Spinal cord (tissue), 10 donors: Measurements from ENCODE around the gene MAP1B. TPM values are rescaled to one million over a fixed set of nuclear protein-coding genes. Genes with fewer than 3 reads are reported as not detected.

Experiments
- DNase-seq, 6 donors: peaks; one replicate each; pipeline versions ENCODE4 v3.0.0 to v3.0.0-alpha.2; 2013 to 2015; ENCODE audit warnings: low spot score in 6 of 6, low read depth in 4 of 6
- H3K27ac ChIP-seq: one replicate; pipeline ENCODE4 v1.5.1; 2013; ENCODE audit warnings: low read depth, low read length, control low read depth
- H3K27me3 ChIP-seq: one replicate; pipeline ENCODE4 v1.6.1; 2013; ENCODE audit warnings: low read length; ENCODE audit not compliant: control insufficient read depth, insufficient read depth
- H3K36me3 ChIP-seq: one replicate; pipeline ENCODE4 v1.6.1; 2013; ENCODE audit warnings: low read length; ENCODE audit not compliant: control insufficient read depth, insufficient read depth
- H3K4me1 ChIP-seq: one replicate; pipeline ENCODE4 v1.6.1; 2013; ENCODE audit warnings: low read length; ENCODE audit not compliant: control insufficient read depth, insufficient read depth
- H3K4me3 ChIP-seq: one replicate; pipeline ENCODE4 v1.5.1; 2013; ENCODE audit warnings: low read depth, low read length, control low read depth
- H3K9me3 ChIP-seq: one replicate; pipeline ENCODE4 v1.6.1; 2013; ENCODE audit warnings: low read length; ENCODE audit not compliant: control insufficient read depth, insufficient read depth
- WGBS: methylation state at CpG from one replicate; pipeline ENCODE4 v1.1.5; 2013; ENCODE audit warnings: missing lambda C conversion rate; ENCODE audit not compliant: insufficient coverage; 5-methylcytosine and 5-hydroxymethylcytosine counted together
- polyA plus RNA-seq, 2 donors: library from polyadenylated mRNA; unstranded; fragments of 120-200 nt; gene quantifications; one replicate each; pipeline ENCODE4 v1.2.1, GENCODE V29; 2013; ENCODE audit not compliant: insufficient read length in 2 of 2
- total RNA-seq, 2 donors: library from RNA; depleted of rRNA in 1 of 2; stranded (reverse); fragments of 120-200 nt in 1 of 2; fragments of >200 nt in 1 of 2; gene quantifications; one replicate each; pipeline versions ENCODE4 v1.2.3 to v1.2.4, GENCODE V29; 2013 to 2014
- donor health status: healthy.

MAP1B gene
- total and polyA plus RNA-seq, 4 donors, result 200 to 506 (median 407) TPM

- Histone ChIP-seq H3K27me3 (no peaks in the 10 kb centered on the region), H3K9me3 (no peaks in the 10 kb centered on the region), H3K4me1 (no peaks in the 10 kb centered on the region), H3K4me3 (no peak overlapping the region), H3K36me3 (peaks cover 3% of the 10 kb centered on the region), H3K27ac (no peak overlapping the region)
- DNase-seq, result no peak
Measured at GRCh38 chr5:72234265-72234700, 127.0 kb downstream of the MAP1B start.

DNA sequence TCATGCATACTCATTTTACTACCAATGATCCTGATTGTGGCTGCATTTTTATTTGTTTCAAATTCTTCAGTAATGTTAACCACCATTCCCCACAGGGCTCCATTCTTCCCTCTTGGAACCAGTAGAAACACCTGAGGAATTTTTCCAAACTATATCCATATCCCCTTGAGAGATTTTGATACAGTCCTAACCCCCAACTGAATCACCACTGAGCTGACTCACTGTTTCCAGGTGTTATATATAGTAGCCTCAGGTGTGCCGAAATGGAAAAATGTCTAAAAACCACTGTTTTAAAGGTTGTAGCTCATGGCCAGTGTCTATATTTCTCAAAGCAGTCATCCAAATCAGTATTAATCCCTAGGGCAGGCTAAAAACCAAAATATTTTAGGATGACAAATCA is 127.6 kb downstream of the MAP1B start:
- DNase-seq, result no peak
- Histone ChIP-seq H3K27ac (no peak overlapping the region), H3K9me3 (no peaks in the 10 kb centered on the region), H3K27me3 (no peaks in the 10 kb centered on the region), H3K4me3 (no peak overlapping the region), H3K4me1 (no peaks in the 10 kb centered on the region), H3K36me3 (peaks cover 3% of the 10 kb centered on the region)
- WGBS, result no CpG with 5 or more reads among the region's 1 CpG

GRCh38 chr5:72235725-72236124 is 128.4 kb downstream of the MAP1B start:
- Histone ChIP-seq H3K27me3 (no peaks in the 10 kb centered on the region), H3K36me3 (peaks cover 3% of the 10 kb centered on the region), H3K4me1 (no peaks in the 10 kb centered on the region), H3K27ac (no peak overlapping the region), H3K9me3 (no peaks in the 10 kb centered on the region), H3K4me3 (no peak overlapping the region)
- whole genome bisulfite sequencing, result no CpG with 5 or more reads among the region's 1 CpG
- peak in 1 of 6 donors; percentile 10 for DNase-seq

- no CpG with 5 or more reads among the region's 2 CpGs for WGBS
Measured at GRCh38 chr5:72237415-72237814, 130.1 kb downstream of the MAP1B start.

GRCh38 chr5:72237879-72238278 is 130.6 kb downstream of the MAP1B start:
- Histone ChIP-seq H3K4me1 (peaks cover 9% of the 10 kb centered on the region), H3K27ac (no peak overlapping the region), H3K36me3 (peaks cover 3% of the 10 kb centered on the region), H3K4me3 (no peak overlapping the region), H3K9me3 (no peaks in the 10 kb centered on the region), H3K27me3 (no peaks in the 10 kb centered on the region)
- no CpG with 5 or more reads among the region's 3 CpGs for WGBS
- DNase-seq, result no peak

More at GRCh38 chr5:72237415-72237814, 130.1 kb downstream of the MAP1B start:
- H3K4me3 ChIP-seq, result no peak overlapping the region
- no peak for DNase-seq
- H3K4me1 ChIP-seq, result peaks cover 5% of the 10 kb centered on the region
- no peaks in the 10 kb centered on the region for H3K27me3 ChIP-seq
- H3K27ac ChIP-seq, result no peak overlapping the region
- peaks cover 3% of the 10 kb centered on the region for H3K36me3 ChIP-seq
- no peaks in the 10 kb centered on the region for H3K9me3 ChIP-seq

DNA sequence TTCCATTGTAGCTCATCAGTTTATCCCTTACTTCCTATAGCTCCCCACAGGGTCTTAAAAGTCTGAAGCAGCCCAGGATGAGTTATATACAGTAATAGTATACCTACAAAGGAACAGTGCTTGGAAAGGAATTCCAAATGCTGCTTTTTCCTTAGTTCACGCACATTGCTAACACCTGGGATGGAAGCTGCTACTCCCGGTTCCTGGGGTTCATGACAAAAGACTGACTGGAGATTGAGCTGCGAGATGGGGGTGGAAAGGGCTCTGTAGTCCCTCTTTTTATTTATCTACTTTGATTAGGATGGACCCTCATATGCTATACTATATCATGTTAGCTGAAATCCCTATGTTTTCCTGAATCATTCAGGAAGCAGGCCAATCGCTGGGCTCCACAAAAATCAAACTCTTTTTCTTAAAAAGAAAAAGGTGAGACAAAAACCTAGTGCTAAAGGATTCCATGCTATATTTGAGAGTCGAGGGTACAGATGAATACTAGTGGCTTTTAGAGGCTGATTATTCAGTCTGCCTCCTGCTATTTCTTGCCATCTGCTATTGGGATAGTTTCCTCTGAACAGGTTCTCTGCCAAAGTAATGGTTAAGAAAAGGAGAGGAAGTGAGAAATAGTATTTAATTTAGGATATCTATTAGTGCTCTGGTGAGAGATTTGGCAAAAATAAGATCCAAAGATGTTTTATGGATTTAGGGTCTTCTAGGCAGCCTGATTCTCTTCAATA is 131.6 kb downstream of the MAP1B start:
- no CpG with 5 or more reads among the region's 5 CpGs for WGBS
- peak in 1 of 6 donors; percentile 47 for DNase-seq

GRCh38 chr5:72241346-72242003 is 134.2 kb downstream of the MAP1B start:
- no peaks in the 10 kb centered on the region for H3K9me3 ChIP-seq
- H3K27me3 ChIP-seq, result no peaks in the 10 kb centered on the region
- H3K27ac ChIP-seq, result peak overlapping the region; percentile 50
- DNase-seq, result peak in 3 of 6 donors; percentile 44 to 75 (median 72)
- peaks cover 3% of the 10 kb centered on the region for H3K36me3 ChIP-seq
- H3K4me1 ChIP-seq, result peaks cover 10% of the 10 kb centered on the region
- no peak overlapping the region for H3K4me3 ChIP-seq
- WGBS, result 43% methylated on average over 2 of the region's 5 CpGs

More for the DNA sequence above, 131.6 kb downstream of the MAP1B start:
- Histone ChIP-seq H3K4me1 (peaks cover 10% of the 10 kb centered on the region), H3K9me3 (no peaks in the 10 kb centered on the region), H3K27me3 (no peaks in the 10 kb centered on the region), H3K4me3 (no peak overlapping the region), H3K27ac (no peak overlapping the region), H3K36me3 (peaks cover 3% of the 10 kb centered on the region)

- no peaks in the 10 kb centered on the region for H3K27me3 ChIP-seq
- no peak overlapping the region for H3K4me3 ChIP-seq
- peak in 3 of 6 donors; percentile 42 to 83 (median 80) for DNase-seq
- peaks cover 10% of the 10 kb centered on the region for H3K4me1 ChIP-seq
- peak overlapping the region; percentile 77 for H3K27ac ChIP-seq
- no peaks in the 10 kb centered on the region for H3K36me3 ChIP-seq
- no peaks in the 10 kb centered on the region for H3K9me3 ChIP-seq
- WGBS, result 25% methylated on average over 4 of the region's 7 CpGs
Measured at GRCh38 chr5:72242796-72243475, 135.7 kb downstream of the MAP1B start.

- no peak for DNase-seq
- no CpG with 5 or more reads among the region's 2 CpGs for WGBS
- Histone ChIP-seq H3K27me3 (no peaks in the 10 kb centered on the region), H3K9me3 (no peaks in the 10 kb centered on the region), H3K36me3 (no peaks in the 10 kb centered on the region), H3K4me3 (no peak overlapping the region), H3K4me1 (peaks cover 10% of the 10 kb centered on the region), H3K27ac (no peak overlapping the region)
Measured at GRCh38 chr5:72243706-72244105, 136.4 kb downstream of the MAP1B start.
